Duodenal mucosa (tissue), 2 donors: ENCODE data around the gene C8B.

Experiments
- H3K27ac ChIP-seq: one replicate; pipeline ENCODE4 v1.7.0; 2013; ENCODE audit warnings: low read depth, low read length
- H3K27me3 ChIP-seq, 2 donors: one replicate each; pipeline ENCODE4 v1.7.0; 2013; ENCODE audit warnings: low read length in 2 of 2, control low read depth in 1 of 2; ENCODE audit not compliant: insufficient read depth in 2 of 2, control insufficient read depth in 1 of 2
- H3K36me3 ChIP-seq, 2 donors: one replicate each; pipeline ENCODE4 v1.7.0; 2013; ENCODE audit warnings: low read length in 2 of 2, control low read depth in 1 of 2; ENCODE audit not compliant: insufficient read depth in 2 of 2, control insufficient read depth in 1 of 2
- H3K4me1 ChIP-seq, 2 donors: one replicate each; pipeline ENCODE4 v1.7.0; 2013; ENCODE audit warnings: low read length in 2 of 2, control low read depth in 1 of 2; ENCODE audit not compliant: insufficient read depth in 2 of 2, control insufficient read depth in 1 of 2
- H3K4me3 ChIP-seq, 2 donors: one replicate each; pipeline ENCODE4 v1.7.0; 2013; ENCODE audit warnings: low read length in 2 of 2, low read depth in 1 of 2
- H3K9ac ChIP-seq, 2 donors: one replicate each; pipeline ENCODE4 v1.7.0; 2013; ENCODE audit warnings: low read length in 2 of 2, low read depth in 1 of 2
- H3K9me3 ChIP-seq, 2 donors: one replicate each; pipeline ENCODE4 v1.7.0; 2013; ENCODE audit warnings: low read length in 2 of 2, control low read depth in 1 of 2; ENCODE audit not compliant: control insufficient read depth in 1 of 2

The C8B gene

GRCh38 chr1:56933606-56934005 lies 32.2 kb downstream of the C8B start:
- H3K36me3 ChIP-seq, result no peaks in the 10 kb centered on the region
- H3K27me3 ChIP-seq, result no peaks in the 10 kb centered on the region
- H3K27ac ChIP-seq, result no peak overlapping the region
- H3K4me3 ChIP-seq, result no peak overlapping the region
- H3K9me3 ChIP-seq, result no peaks in the 10 kb centered on the region
- H3K9ac ChIP-seq, result no peak overlapping the region
- no peaks in the 10 kb centered on the region for H3K4me1 ChIP-seq

DNA sequence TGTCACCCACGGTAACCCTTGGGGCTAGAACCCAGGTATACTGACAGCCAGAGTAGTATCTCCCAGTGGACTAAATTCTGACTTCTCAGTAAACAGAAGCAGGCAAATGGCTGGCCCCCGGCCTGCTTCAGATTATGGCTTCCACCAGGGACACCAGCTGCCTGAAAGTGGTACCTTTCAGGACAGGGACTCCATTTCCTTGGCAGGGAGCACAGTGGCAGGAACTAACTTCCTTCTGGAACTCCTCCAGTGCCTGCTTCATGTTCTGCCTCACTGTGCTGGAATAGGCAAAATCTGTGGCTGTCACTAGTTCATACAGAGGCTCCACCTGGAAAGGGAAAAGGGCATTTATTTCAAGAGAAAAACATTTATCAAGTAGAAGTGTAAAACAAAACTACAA lies 32.7 kb downstream of the C8B start:
- Histone ChIP-seq H3K9ac (no peak overlapping the region), H3K4me1 (no peaks in the 10 kb centered on the region), H3K9me3 (no peaks in the 10 kb centered on the region), H3K4me3 (no peak overlapping the region), H3K27me3 (no peaks in the 10 kb centered on the region), H3K36me3 (no peaks in the 10 kb centered on the region), H3K27ac (no peak overlapping the region)

DNA sequence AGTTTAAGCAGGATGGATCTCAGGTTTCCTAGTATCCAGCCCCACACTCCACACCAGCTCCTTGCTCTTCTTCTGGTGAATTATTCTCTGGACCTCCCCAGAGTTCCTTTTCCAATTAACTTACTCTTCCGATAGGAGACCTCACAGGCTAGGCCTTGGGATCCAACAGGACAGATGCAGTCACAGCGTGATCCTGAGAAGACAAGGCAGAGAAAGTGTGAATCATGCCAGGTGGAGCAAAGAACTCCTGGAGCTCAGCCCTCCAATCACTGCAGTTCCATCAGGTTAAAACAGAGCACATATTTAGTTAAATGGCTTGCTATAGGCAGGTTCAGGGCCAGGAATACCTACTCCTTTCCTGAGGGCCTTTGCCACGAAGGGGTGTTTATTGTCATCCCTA lies 34.1 kb downstream of the C8B start:
- no peak overlapping the region for H3K4me3 ChIP-seq
- H3K9me3 ChIP-seq, result no peaks in the 10 kb centered on the region
- no peaks in the 10 kb centered on the region for H3K4me1 ChIP-seq
- no peak overlapping the region for H3K27ac ChIP-seq
- H3K27me3 ChIP-seq, result no peaks in the 10 kb centered on the region
- H3K36me3 ChIP-seq, result no peaks in the 10 kb centered on the region
- H3K9ac ChIP-seq, result no peak overlapping the region

DNA sequence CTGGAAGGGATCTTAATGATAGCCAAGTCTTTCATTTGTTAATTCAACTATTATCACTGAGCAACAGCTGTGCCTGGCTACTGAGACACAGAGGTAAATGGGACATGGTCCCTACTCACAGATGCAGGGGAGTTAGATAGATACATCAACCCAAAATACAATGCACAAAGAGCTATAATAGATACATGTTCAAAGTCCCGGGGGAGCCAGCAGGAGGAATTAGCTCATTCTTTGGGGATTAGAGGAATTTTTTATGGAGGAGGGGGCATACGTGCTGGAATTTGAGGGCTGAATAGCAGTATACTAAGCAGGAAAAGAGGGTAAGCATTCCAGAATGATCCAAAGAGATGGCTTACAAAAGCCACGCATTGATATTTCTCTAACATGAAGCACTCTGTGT lies 34.6 kb downstream of the C8B start:
- no peaks in the 10 kb centered on the region for H3K36me3 ChIP-seq
- H3K9me3 ChIP-seq, result no peaks in the 10 kb centered on the region
- no peaks in the 10 kb centered on the region for H3K4me1 ChIP-seq
- no peak overlapping the region for H3K27ac ChIP-seq
- no peak overlapping the region for H3K9ac ChIP-seq
- H3K4me3 ChIP-seq, result no peak overlapping the region
- no peaks in the 10 kb centered on the region for H3K27me3 ChIP-seq

- Histone ChIP-seq H3K36me3 (no peaks in the 10 kb centered on the region), H3K9ac (no peak overlapping the region), H3K27me3 (no peaks in the 10 kb centered on the region), H3K4me1 (no peaks in the 10 kb centered on the region), H3K27ac (no peak overlapping the region), H3K9me3 (no peaks in the 10 kb centered on the region), H3K4me3 (no peak overlapping the region)
Observed at GRCh38 chr1:56929492-56929891, 36.3 kb downstream of the C8B start.

DNA sequence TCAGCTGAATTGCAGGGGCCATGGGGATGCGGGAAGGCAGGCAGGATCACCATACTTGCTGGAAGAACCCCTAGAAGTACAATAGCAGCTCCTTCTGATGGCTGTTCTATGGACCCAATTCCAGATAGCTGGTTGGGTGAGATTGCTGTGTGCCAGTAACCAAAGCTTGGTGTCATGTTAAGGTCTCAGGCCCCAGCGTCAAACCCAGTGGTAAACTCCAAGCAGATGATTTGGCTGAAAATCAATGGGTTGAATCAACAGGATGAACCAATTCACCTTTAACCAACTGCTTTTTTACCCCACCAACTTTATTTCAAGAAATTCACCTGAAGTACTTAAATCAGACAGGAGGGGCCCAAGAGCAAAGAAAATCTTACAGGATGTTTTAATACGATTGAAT lies 37.8 kb downstream of the C8B start:
- H3K4me1 ChIP-seq, result no peaks in the 10 kb centered on the region
- no peak overlapping the region for H3K4me3 ChIP-seq
- no peaks in the 10 kb centered on the region for H3K9me3 ChIP-seq
- no peak overlapping the region for H3K9ac ChIP-seq
- no peaks in the 10 kb centered on the region for H3K36me3 ChIP-seq
- no peak overlapping the region for H3K27ac ChIP-seq
- H3K27me3 ChIP-seq, result no peaks in the 10 kb centered on the region

GRCh38 chr1:56927171-56927570 lies 38.6 kb downstream of the C8B start:
- no peak overlapping the region for H3K4me3 ChIP-seq
- H3K36me3 ChIP-seq, result no peaks in the 10 kb centered on the region
- H3K9ac ChIP-seq, result no peak overlapping the region
- H3K4me1 ChIP-seq, result no peaks in the 10 kb centered on the region
- no peak overlapping the region for H3K27ac ChIP-seq
- no peaks in the 10 kb centered on the region for H3K27me3 ChIP-seq
- H3K9me3 ChIP-seq, result no peaks in the 10 kb centered on the region

GRCh38 chr1:56925193-56925592 lies 40.6 kb downstream of the C8B start:
- Histone ChIP-seq H3K27me3 (no peaks in the 10 kb centered on the region), H3K27ac (no peak overlapping the region), H3K9me3 (no peaks in the 10 kb centered on the region), H3K9ac (no peak overlapping the region), H3K36me3 (no peaks in the 10 kb centered on the region), H3K4me1 (no peaks in the 10 kb centered on the region), H3K4me3 (no peak overlapping the region)

- H3K9ac ChIP-seq, result no peak overlapping the region
- peaks cover 2 to 7% of the 10 kb centered on the region in 2 donors for H3K4me1 ChIP-seq
- H3K36me3 ChIP-seq, result no peaks in the 10 kb centered on the region
- H3K4me3 ChIP-seq, result no peak overlapping the region
- H3K27ac ChIP-seq, result no peak overlapping the region
- no peaks in the 10 kb centered on the region for H3K9me3 ChIP-seq
- H3K27me3 ChIP-seq, result no peaks in the 10 kb centered on the region
Observed at GRCh38 chr1:56924116-56924515, 41.7 kb downstream of the C8B start.

DNA sequence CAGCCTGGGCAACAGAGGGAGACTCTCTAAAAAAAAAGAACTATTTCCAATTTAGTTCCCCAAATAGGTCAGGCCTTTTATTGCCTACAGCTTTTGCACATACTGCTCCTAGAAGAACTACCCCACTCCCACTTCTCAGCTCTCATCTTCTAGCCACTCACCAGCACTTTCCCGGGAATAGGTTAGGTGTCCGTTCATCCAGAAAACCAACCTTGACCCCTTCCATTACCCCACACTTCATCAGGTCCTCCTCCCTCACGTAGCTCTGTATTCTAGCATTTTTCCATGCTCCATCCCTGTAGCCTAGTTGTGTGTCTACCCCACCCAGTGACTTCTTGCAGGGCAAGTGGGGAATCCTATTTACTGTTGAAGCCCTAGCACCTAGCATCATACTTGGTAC lies 42.6 kb downstream of the C8B start:
- Histone ChIP-seq H3K27me3 (no peaks in the 10 kb centered on the region), H3K4me1 (peaks cover 4 to 8% of the 10 kb centered on the region in 2 donors), H3K27ac (no peak overlapping the region), H3K9me3 (no peaks in the 10 kb centered on the region), H3K36me3 (no peaks in the 10 kb centered on the region), H3K9ac (no peak overlapping the region), H3K4me3 (no peak overlapping the region)

DNA sequence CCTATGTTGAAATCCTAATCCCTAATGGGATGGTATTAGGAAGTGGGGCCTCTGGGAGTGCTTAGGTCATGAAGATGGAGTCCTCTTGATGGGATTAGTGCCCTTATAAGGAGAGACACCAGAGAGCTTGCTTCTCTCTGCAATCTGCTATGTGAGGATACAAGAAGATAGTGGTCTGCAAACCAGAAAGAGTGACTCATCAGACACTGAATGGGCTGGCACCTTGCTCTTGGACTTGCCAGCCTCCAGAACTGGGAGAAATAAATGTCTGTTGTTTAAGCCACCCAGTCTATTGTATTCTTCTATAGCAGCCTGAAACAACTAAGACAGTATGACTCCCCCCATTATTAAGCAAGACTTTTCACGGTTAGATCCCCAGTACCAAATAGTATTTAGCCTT lies 43.3 kb downstream of the C8B start:
- no peak overlapping the region for H3K27ac ChIP-seq
- no peak overlapping the region for H3K4me3 ChIP-seq
- no peaks in the 10 kb centered on the region for H3K36me3 ChIP-seq
- H3K9ac ChIP-seq, result no peak overlapping the region
- H3K4me1 ChIP-seq, result peaks cover 4 to 8% of the 10 kb centered on the region in 2 donors
- H3K27me3 ChIP-seq, result no peaks in the 10 kb centered on the region
- no peaks in the 10 kb centered on the region for H3K9me3 ChIP-seq
